Breast epithelium (tissue), 4 donors: ENCODE measurements around the gene UQCRQ. TPM values are rescaled to one million over a fixed set of nuclear protein-coding genes. Genes with fewer than 3 reads are reported as not detected.

ENCODE experiments used
- DNase-seq, 2 donors: peaks; one replicate each; pipeline ENCODE4 v3.0.0-alpha.2; 2019; ENCODE audit warnings: low spot score in 2 of 2
- H3K27ac ChIP-seq, 2 donors: fragments of 200-600 bp; sonication (generic) in 1 of 2; one replicate each; pipeline ENCODE4 v1.5.1; 2016 to 2019; ENCODE audit warnings: mild to moderate bottlenecking in 1 of 2
- H3K27me3 ChIP-seq, 2 donors: fragments of 200-600 bp; sonication (generic) in 1 of 2; one replicate each; pipeline versions ENCODE4 v1.5.1 to v1.6.0; 2017 to 2019; ENCODE audit warnings: control low read depth in 1 of 2, mild to moderate bottlenecking in 1 of 2
- H3K36me3 ChIP-seq: fragments of 200-600 bp; one replicate; pipeline ENCODE4 v1.5.1; 2019
- H3K4me1 ChIP-seq, 2 donors: fragments of 200-600 bp; sonication (generic); one replicate each; pipeline ENCODE4 v1.5.1; 2016 to 2019; ENCODE audit warnings: control low read depth in 1 of 2
- H3K4me3 ChIP-seq, 3 donors: fragments of 200-600 bp; sonication (generic); 1 replicate in 2 of 3; 2 replicates in 1 of 3; pipeline ENCODE4 v1.5.1; 2016 to 2019; ENCODE audit warnings: mild to moderate bottlenecking in 3 of 3, moderate library complexity in 2 of 3
- H3K9me3 ChIP-seq, 2 donors: fragments of 200-600 bp; sonication (generic) in 1 of 2; one replicate each; pipeline ENCODE4 v1.5.1; 2016 to 2019; ENCODE audit warnings: control low read depth in 1 of 2
- CTCF ChIP-seq, 3 donors: fragments of 450-650 bp; IDR thresholded peaks; one replicate each; pipeline ENCODE4 v1.5.1; 2016 to 2017; ENCODE audit warnings: antibody characterized with exemption in 3 of 3, mild to moderate bottlenecking in 3 of 3, moderate library complexity in 3 of 3
- POLR2A ChIP-seq: fragments of 450-650 bp; IDR thresholded peaks from one replicate; pipeline ENCODE4 v1.6.1; 2016; ENCODE audit warnings: antibody characterized with exemption, mild to moderate bottlenecking, moderate library complexity
- POLR2AphosphoS5 ChIP-seq, 3 donors: sonication (generic); formaldehyde crosslinking; IDR thresholded peaks; one replicate each; pipeline ENCODE4 v1.6.1; 2017; ENCODE audit warnings: antibody characterized with exemption in 3 of 3
- intact Hi-C: fragments of 100-400 bp; cut with DNase I; formaldehyde crosslinking; loops from one replicate; pipeline ENCODE4 v1.15.1; 2023; ENCODE audit warnings: low total_unique reads
- total RNA-seq, 3 donors: library from RNA; depleted of rRNA; stranded (reverse); fragments of >200 nt; gene quantifications; one replicate each; pipeline ENCODE4 v1.1.0, GENCODE V29; 2016

Gene UQCRQ
- total RNA-seq, 3 donors from 2014 or later = 106 to 184 (median 150) TPM

- no peak for DNase-seq
- Histone ChIP-seq H3K36me3 (no peaks in the 10 kb centered on the region), H3K4me3 (no peak overlapping the region), H3K4me1 (no peaks in the 10 kb centered on the region), H3K27me3 (no peaks in the 10 kb centered on the region), H3K9me3 (no peaks in the 10 kb centered on the region), H3K27ac (no peak overlapping the region)
- TF ChIP-seq POLR2A = no peak
- TF ChIP-seq CTCF (IDR thresholded peaks at IDR 0.05) = no peak
- TF ChIP-seq POLR2AphosphoS5 (IDR thresholded peaks at IDR 0.05) = no peak
- intact Hi-C loops = no loop called here
Measured at GRCh38 chr5:132907161-132907560, 40.7 kb downstream of the UQCRQ start.

- H3K27me3 ChIP-seq = no peaks in the 10 kb centered on the region
- TF ChIP-seq CTCF (IDR thresholded peaks at IDR 0.05) (no peak), POLR2A (no peak), POLR2AphosphoS5 (IDR thresholded peaks at IDR 0.05) (no peak)
- intact Hi-C loops = no loop called here
Measured at GRCh38 chr5:132909702-132910101, 43.3 kb downstream of the UQCRQ start.

GRCh38 chr5:132915681-132916080, 49.2 kb downstream of the UQCRQ start:
- Histone ChIP-seq H3K4me1 (no peaks in the 10 kb centered on the region), H3K36me3 (no peaks in the 10 kb centered on the region), H3K27me3 (no peaks in the 10 kb centered on the region), H3K9me3 (no peaks in the 10 kb centered on the region), H3K27ac (no peak overlapping the region), H3K4me3 (no peak overlapping the region)
- intact Hi-C loops = no loop called here
- TF ChIP-seq CTCF (IDR thresholded peaks at IDR 0.05) = no peak
- no peak for TF ChIP-seq POLR2A
- no peak for TF ChIP-seq POLR2AphosphoS5 (IDR thresholded peaks at IDR 0.05)
- no peak for DNase-seq

More at GRCh38 chr5:132909702-132910101, 43.3 kb downstream of the UQCRQ start:
- H3K27ac ChIP-seq = no peak overlapping the region
- H3K36me3 ChIP-seq = no peaks in the 10 kb centered on the region
- no peak for DNase-seq
- H3K4me3 ChIP-seq = no peak overlapping the region
- no peaks in the 10 kb centered on the region for H3K4me1 ChIP-seq
- no peaks in the 10 kb centered on the region for H3K9me3 ChIP-seq

- Histone ChIP-seq H3K9me3 (no peaks in the 10 kb centered on the region), H3K4me1 (no peaks in the 10 kb centered on the region), H3K27ac (no peak overlapping the region), H3K36me3 (no peaks in the 10 kb centered on the region), H3K4me3 (no peak overlapping the region), H3K27me3 (no peaks in the 10 kb centered on the region)
- no peak for DNase-seq
- no peak for TF ChIP-seq POLR2AphosphoS5 (IDR thresholded peaks at IDR 0.05)
- intact Hi-C loops = no loop called here
Measured at GRCh38 chr5:132916086-132916485, 49.6 kb downstream of the UQCRQ start.

Other genes starting within 250 kb of the UQCRQ start
- under 1 TPM in 2 of 3 donors, not detected in 1; 0.33 to 0.73 TPM for gene IL13, start 208.5 kb upstream of the UQCRQ start, total RNA-seq
- gene IL4, start 192.7 kb upstream of the UQCRQ start, total RNA-seq = not detected
- 10 to 100 TPM in 2 of 3 donors, 1 to 10 TPM in 1; 4.5 to 15.7 (median 11.5) TPM for gene KIF3A, start 129.1 kb upstream of the UQCRQ start, total RNA-seq
- gene CCNI2, start 119.2 kb upstream of the UQCRQ start, total RNA-seq = 1 to 10 TPM in 1 of 3 donors, under 1 TPM in 1, not detected in 1; 0.98 to 2.0 TPM
- 10 to 100 TPM; 26.4 to 43.0 (median 40.0) TPM for gene SEPTIN8, start 89.4 kb upstream of the UQCRQ start, total RNA-seq
- 1 to 10 TPM in 1 of 3 donors, under 1 TPM in 2; 0.66 to 3.2 (median 0.96) TPM for gene SOWAHA, start 53.3 kb upstream of the UQCRQ start, total RNA-seq
- 10 to 100 TPM in 1 of 3 donors, 1 to 10 TPM in 2; 2.4 to 12.6 (median 9.5) TPM for gene SHROOM1, start 36.0 kb upstream of the UQCRQ start, total RNA-seq
- gene GDF9, start 173 bp upstream of the UQCRQ start, total RNA-seq = under 1 TPM; 0.33 to 0.64 (median 0.44) TPM
- 1 to 10 TPM in 2 of 3 donors, under 1 TPM in 1; 0.80 to 4.1 (median 2.9) TPM for gene LEAP2, start 7.0 kb downstream of the UQCRQ start, total RNA-seq
- 100 to 1,000 TPM in 1 of 3 donors, 10 to 100 TPM in 2; 70.2 to 108 (median 75.4) TPM for gene AFF4, start 97.0 kb downstream of the UQCRQ start, total RNA-seq
- gene ZCCHC10, start 159.9 kb downstream of the UQCRQ start, total RNA-seq = 10 to 100 TPM; 13.6 to 30.4 (median 21.6) TPM
- 10 to 100 TPM; 45.6 to 67.2 (median 55.4) TPM for gene HSPA4, start 185.4 kb downstream of the UQCRQ start, total RNA-seq